GM21825 (cell line): ENCODE measurements around the gene OR2AE1.

Experiments
- ATAC-seq: cut with Tn5 transposase; IDR thresholded peaks from one replicate; pipeline ENCODE4 v1.9.1; 2021; ENCODE audit warnings: mild to moderate bottlenecking, moderate library complexity; ENCODE audit not compliant: unreplicated experiment

The OR2AE1 gene

GRCh38 chr7:99860281-99861127, 16.3 kb downstream of the OR2AE1 start:
- ATAC-seq = no peak

GRCh38 chr7:99855236-99855635, 21.6 kb downstream of the OR2AE1 start:
- ATAC-seq = no peak

- no peak for ATAC-seq
Observed at GRCh38 chr7:99848420-99849216, 28.2 kb downstream of the OR2AE1 start.

GRCh38 chr7:99844328-99844727, 32.5 kb downstream of the OR2AE1 start:
- no peak for ATAC-seq

DNA sequence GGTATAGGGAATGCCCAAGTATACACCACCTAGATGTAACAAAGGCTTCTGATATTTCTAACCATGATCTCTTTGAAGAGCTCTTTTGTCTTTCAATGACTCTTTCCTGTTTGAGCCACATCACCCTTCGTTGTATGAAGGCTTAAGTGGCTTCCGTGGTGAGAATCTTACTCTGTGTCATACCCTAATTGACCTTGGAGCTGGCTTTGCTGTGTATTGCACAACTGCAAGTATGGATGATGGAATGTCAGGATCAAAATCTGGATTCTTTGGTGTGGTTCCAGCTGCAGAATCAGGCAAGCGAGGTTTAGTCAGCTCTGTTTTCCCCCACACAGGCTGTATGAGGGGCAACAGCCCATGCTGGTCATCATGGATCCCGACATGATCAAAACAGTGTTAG, 33.0 kb downstream of the OR2AE1 start:
- ATAC-seq = no peak

DNA sequence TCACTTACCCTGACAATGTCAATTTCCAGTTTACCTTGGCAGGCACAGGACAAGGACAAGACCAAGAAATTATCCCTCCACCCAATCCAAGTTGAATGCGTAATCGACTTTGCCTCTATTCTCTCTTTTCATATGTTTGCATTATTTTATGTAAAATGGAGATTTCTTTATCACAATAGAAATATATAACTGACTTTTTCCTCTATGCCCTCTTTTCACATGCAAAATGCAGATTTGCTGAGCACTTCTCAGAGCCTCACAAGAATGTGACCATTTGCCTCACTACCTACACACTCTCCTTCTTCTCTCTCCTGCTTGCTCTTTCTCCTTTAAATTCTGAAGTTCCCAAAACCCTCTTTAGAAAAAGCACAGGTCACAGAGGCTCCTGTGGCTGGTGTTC, 33.9 kb downstream of the OR2AE1 start:
- ATAC-seq = no peak

- ATAC-seq = no peak
Observed at GRCh38 chr7:99840136-99840869, 36.5 kb downstream of the OR2AE1 start.

DNA sequence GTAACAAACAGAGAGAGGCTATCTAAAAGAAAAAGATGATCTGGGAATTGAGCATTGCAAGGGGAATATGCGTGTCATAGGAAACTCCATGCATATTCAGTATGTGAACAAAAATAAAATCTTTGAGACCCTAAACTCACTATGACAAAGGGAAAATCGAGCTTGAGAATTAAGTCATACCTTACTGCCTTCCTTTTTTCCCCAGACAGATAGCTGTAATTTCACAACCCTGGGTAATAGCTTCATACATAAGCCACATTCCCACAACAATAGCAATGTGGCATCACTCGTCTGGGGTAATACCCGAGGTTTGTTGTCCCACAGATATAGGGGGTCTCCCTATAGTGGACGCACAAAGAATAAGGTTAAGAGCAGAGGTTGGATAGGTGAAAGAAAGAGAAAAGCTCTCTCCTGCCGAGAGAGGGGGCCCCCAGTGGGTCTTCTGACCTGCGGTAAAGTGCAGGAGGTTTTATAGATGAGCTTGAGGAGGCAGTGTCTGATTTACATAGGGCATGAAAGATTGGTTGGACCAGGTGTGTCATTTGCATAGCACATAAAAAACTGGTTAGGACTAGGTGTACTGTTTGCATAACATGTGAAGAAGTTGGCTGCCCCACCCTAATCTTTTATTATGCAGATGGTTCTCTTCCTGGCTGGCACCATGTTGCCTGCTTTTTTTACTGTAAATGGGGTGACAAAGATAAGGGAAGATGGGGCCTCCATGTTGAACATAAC, 37.4 kb downstream of the OR2AE1 start:
- no peak for ATAC-seq

GRCh38 chr7:99837649-99838361, 39.0 kb downstream of the OR2AE1 start:
- no peak for ATAC-seq

DNA sequence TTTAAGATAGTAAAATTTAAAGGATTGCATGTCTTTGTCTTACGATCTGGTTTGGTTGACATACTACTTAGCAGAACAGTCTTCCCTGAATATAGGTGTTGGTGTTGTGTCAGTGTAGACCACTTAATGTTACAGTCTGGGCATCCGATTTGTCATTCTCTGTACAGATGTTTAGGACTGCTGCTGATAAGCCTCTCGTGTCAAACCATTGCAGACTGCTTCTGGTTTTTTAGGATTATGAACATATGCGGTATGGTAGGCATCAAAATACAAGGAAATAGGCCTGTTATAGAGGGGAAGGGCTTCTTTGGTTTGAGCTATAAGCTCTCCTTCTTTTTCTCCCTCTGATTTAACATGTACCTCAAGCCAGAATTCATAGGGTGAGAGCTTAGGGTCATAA, 41.6 kb downstream of the OR2AE1 start:
- no peak for ATAC-seq

DNA sequence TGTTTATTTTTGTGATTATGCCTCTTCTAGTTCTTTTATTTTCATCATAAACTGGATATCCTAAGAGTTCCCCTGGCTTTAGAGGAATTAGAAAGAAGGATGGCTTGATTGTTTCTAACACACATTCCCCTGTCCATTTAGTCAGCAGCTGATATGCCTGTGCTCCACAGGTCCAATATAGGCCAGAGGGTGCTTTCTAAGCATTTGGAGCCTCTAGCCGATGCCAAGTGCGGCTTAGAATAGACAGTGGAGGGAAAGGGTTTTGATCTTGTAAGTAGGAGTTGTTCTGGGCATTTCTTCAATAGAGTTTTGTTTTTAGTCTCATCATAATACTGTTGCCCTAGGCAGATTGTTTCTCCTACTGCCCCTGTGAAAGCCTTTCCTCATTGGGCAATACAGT, 42.5 kb downstream of the OR2AE1 start:
- no peak for ATAC-seq

GRCh38 chr7:99833289-99833877, 43.5 kb downstream of the OR2AE1 start:
- ATAC-seq = no peak

DNA sequence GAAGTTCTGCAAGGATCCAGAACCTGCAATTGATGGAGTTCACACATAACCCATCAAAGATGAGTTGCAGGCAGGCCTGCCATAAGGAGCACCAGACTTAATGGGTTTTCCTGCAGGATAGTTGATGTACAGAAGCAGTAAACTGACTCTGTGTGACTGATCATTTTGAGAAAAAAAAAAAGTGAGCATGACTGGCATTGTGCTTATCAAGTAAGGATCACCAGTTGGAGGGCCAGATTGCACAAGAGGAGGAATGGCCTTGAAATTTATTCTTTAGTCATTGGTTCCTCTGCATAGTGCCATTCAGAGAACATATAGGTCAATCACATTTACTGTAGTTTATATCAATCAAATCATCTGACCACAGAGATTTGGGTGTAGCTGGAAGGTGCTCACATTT, 45.2 kb downstream of the OR2AE1 start:
- no peak for ATAC-seq

DNA sequence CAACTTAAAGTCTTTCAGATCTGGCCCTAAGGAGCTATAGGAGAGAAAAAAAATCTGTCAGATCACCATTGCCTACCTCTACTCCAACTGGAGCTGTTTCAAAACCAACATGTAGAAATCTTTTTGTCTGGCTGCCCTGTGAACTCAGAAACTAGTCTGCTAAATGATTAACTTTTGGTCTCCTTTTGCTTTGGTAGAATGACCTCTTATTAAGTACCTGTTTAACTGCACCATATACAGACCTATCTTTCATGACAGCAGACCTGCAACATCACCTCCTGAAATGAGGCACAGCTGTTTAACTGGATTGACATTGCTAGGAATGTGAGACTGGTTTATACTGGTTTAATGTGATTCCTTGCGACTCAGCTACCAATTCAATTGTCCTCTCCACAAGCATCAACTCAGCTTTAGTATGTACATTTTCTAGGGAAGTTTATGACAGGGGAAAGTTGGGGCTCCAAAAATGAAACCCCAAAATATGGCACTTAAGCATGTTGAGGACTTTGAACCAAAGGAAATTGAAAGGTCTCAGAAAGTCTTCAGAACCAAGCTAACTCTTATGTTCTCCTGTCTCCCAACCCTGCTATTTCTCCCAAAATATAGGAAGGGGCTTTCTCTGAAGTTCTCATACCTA, 47.2 kb downstream of the OR2AE1 start:
- no peak for ATAC-seq

DNA sequence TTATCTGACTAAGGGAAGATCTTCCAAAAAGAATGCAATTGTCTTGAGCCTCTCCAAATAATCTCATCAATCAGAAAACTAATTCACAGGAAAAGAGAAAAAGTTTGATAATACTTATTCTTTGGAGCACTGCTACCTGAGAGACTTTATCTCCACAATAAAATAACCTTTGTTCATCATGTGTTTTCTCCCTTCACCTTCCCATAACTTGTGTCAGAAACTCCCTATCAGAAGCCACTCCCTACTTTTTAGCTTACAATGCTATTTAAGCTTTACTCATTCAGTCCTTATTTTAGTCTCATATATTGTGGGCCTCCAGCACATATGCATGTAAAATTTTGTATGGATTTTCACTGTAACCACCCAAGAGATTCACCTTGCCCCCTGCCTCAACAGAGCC, 48.0 kb downstream of the OR2AE1 start:
- ATAC-seq = no peak

- no peak for ATAC-seq
Observed at GRCh38 chr7:99827040-99827778, 49.6 kb downstream of the OR2AE1 start.
